WTC11 (cell line): ENCODE data around the gene RNF149. TPM values are rescaled to one million over a fixed set of nuclear protein-coding genes. Genes with fewer than 3 reads are reported as not detected.

Source experiments
- ATAC-seq: fragments of 200-7000 bp; cut with Tn5 transposase; 2 replicates; pipeline ENCODE4 v1.10.0; 2021; ENCODE audit warnings: mild to moderate bottlenecking, moderate library complexity
- CTCF ChIA-PET: fragments of 300-600 bp; sonication (Branson Sonifier 250); formaldehyde crosslinking; loops from one replicate; lab custom pipeline; 2021; ENCODE audit warnings: antibody characterized with exemption; lab: Charles Lee
- POLR2A ChIA-PET: fragments of 350-600 bp; sonication (Branson Sonifier 250); formaldehyde crosslinking; loops from one replicate; lab custom pipeline; 2021; ENCODE audit warnings: antibody characterized with exemption; lab: Charles Lee
- DNase-seq: peaks from one replicate; pipeline ENCODE4 v3.0.0; 2021; ENCODE audit warnings: low spot score
- H3K27ac Mint-ChIP-seq: 2 replicates; pipeline ENCODE4 v1.8.0; 2021; ENCODE audit warnings: mixed read lengths
- H3K27me3 Mint-ChIP-seq: 2 replicates; pipeline ENCODE4 v1.8.0; 2021; ENCODE audit warnings: low read depth, mild to moderate bottlenecking, moderate library complexity, mixed read lengths
- H3K36me3 Mint-ChIP-seq: 2 replicates; pipeline ENCODE4 v1.8.0; 2021; ENCODE audit warnings: mixed read lengths
- H3K4me1 Mint-ChIP-seq: 2 replicates; pipeline ENCODE4 v1.8.0; 2022; ENCODE audit warnings: mixed read lengths
- H3K4me3 Mint-ChIP-seq: 2 replicates; pipeline ENCODE4 v1.8.0; 2021; ENCODE audit warnings: mild to moderate bottlenecking, moderate library complexity, mixed read lengths
- H3K9me3 Mint-ChIP-seq: 2 replicates; pipeline ENCODE4 v1.8.0; 2021; ENCODE audit warnings: mixed read lengths
- E2F1 ChIP-seq: sonication (generic); formaldehyde crosslinking; IDR thresholded peaks from 2 replicates; pipeline ENCODE4 v1.8.0; 2022; ENCODE audit warnings: mild to moderate bottlenecking, missing genetic modification reagents
- ESRRA ChIP-seq: sonication (generic); formaldehyde crosslinking; IDR thresholded peaks from 2 replicates; pipeline ENCODE4 v1.8.1; 2022; ENCODE audit warnings: mild to moderate bottlenecking, missing genetic modification reagents, borderline replicate concordance
- GABPB1 ChIP-seq: sonication (generic); formaldehyde crosslinking; IDR thresholded peaks from 2 replicates; pipeline ENCODE4 v1.8.1; 2023; ENCODE audit warnings: mild to moderate bottlenecking, missing genetic modification reagents
- MYBL2 ChIP-seq: sonication (generic); formaldehyde crosslinking; IDR thresholded peaks from 2 replicates; pipeline ENCODE4 v1.8.1; 2023; ENCODE audit warnings: mild to moderate bottlenecking, moderate library complexity, missing genetic modification reagents
- NR1H2 ChIP-seq: sonication (generic); formaldehyde crosslinking; IDR thresholded peaks from 2 replicates; pipeline ENCODE4 v1.9.0; 2021; ENCODE audit warnings: mild to moderate bottlenecking, moderate library complexity, missing genetic modification reagents
- RORB ChIP-seq: fragments of 250-450 bp; sonication (Bioruptor Pico); IDR thresholded peaks from 2 replicates; pipeline ENCODE4 v1.9.0; 2021; ENCODE audit warnings: mild to moderate bottlenecking
- SP1 ChIP-seq: sonication (generic); formaldehyde crosslinking; conservative IDR thresholded peaks from 2 replicates; pipeline ENCODE4 v1.8.1; 2022; ENCODE audit warnings: missing genetic modification reagents
- TP53 ChIP-seq: sonication (generic); formaldehyde crosslinking; IDR thresholded peaks from 2 replicates; pipeline ENCODE4 v1.8.1; 2023; ENCODE audit warnings: mild to moderate bottlenecking, missing genetic modification reagents
- USF2 ChIP-seq: sonication (generic); formaldehyde crosslinking; IDR thresholded peaks from 2 replicates; pipeline ENCODE4 v1.8.1; 2023; ENCODE audit warnings: mild to moderate bottlenecking, missing genetic modification reagents, moderate library complexity
- ZNF317 ChIP-seq: sonication (generic); formaldehyde crosslinking; IDR thresholded peaks from 2 replicates; pipeline ENCODE4 v1.8.1; 2023; ENCODE audit warnings: low read depth, mild to moderate bottlenecking, moderate library complexity, missing genetic modification reagents, borderline replicate concordance
- total RNA-seq: library from RNA; stranded (reverse); gene quantifications from 3 replicates; pipeline ENCODE4 v1.2.3, GENCODE V29; 2021
- TF ChIP-seq, protein P1 (sequence below): fragments of 250-450 bp; sonication (Bioruptor Pico); IDR thresholded peaks from 2 replicates; pipeline ENCODE4 v1.9.0; 2021; ENCODE audit warnings: mild to moderate bottlenecking, borderline replicate concordance
- TF ChIP-seq, protein P2 (sequence below): sonication (generic); formaldehyde crosslinking; IDR thresholded peaks from 2 replicates; pipeline ENCODE4 v1.8.1; 2022; ENCODE audit warnings: low read depth, missing genetic modification reagents, borderline replicate concordance
- TF ChIP-seq, protein P3 (sequence below): fragments of 250-450 bp; sonication (Bioruptor Pico); conservative IDR thresholded peaks from 2 replicates; pipeline ENCODE4 v1.9.0; 2021; ENCODE audit warnings: mild to moderate bottlenecking

RNF149 gene
- total RNA-seq, 1 experiment from 2014 or later, result 25.6 TPM

DNA sequence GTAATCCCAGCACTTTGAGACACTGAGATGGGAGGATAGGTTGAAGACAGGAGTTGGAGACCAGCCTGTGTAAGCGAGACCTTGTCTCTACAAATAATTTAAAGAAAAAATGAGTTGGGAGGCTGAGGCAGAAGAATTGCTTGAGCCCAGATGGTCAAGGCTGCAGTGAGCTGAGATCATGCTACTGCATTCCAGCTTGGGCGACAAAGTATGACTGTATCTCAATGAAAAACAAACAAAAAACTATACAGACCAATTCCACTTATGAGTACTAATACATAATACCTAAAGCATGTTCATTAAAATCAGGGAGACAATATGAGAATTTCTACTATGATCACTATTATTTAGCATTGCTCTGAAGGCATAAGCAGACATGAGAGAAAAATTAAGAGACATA lies 12.6 kb downstream of the RNF149 start:
- H3K9me3 Mint-ChIP-seq, result no peaks in the 10 kb centered on the region
- no peak overlapping the region for H3K27ac Mint-ChIP-seq
- CTCF ChIA-PET, result no interaction called here
- peaks cover 12% of the 10 kb centered on the region for H3K4me1 Mint-ChIP-seq
- POLR2A ChIA-PET, result no interaction called here
- no peak overlapping the region for H3K4me3 Mint-ChIP-seq
- no peak for ATAC-seq
- TF ChIP-seq TP53 (CRISPR knock-in tag), result no peak
- no peak for TF ChIP-seq NR1H2 (CRISPR knock-in tag)
- no peak for TF ChIP-seq GABPB1 (CRISPR knock-in tag)
- TF ChIP-seq, protein P1, sequence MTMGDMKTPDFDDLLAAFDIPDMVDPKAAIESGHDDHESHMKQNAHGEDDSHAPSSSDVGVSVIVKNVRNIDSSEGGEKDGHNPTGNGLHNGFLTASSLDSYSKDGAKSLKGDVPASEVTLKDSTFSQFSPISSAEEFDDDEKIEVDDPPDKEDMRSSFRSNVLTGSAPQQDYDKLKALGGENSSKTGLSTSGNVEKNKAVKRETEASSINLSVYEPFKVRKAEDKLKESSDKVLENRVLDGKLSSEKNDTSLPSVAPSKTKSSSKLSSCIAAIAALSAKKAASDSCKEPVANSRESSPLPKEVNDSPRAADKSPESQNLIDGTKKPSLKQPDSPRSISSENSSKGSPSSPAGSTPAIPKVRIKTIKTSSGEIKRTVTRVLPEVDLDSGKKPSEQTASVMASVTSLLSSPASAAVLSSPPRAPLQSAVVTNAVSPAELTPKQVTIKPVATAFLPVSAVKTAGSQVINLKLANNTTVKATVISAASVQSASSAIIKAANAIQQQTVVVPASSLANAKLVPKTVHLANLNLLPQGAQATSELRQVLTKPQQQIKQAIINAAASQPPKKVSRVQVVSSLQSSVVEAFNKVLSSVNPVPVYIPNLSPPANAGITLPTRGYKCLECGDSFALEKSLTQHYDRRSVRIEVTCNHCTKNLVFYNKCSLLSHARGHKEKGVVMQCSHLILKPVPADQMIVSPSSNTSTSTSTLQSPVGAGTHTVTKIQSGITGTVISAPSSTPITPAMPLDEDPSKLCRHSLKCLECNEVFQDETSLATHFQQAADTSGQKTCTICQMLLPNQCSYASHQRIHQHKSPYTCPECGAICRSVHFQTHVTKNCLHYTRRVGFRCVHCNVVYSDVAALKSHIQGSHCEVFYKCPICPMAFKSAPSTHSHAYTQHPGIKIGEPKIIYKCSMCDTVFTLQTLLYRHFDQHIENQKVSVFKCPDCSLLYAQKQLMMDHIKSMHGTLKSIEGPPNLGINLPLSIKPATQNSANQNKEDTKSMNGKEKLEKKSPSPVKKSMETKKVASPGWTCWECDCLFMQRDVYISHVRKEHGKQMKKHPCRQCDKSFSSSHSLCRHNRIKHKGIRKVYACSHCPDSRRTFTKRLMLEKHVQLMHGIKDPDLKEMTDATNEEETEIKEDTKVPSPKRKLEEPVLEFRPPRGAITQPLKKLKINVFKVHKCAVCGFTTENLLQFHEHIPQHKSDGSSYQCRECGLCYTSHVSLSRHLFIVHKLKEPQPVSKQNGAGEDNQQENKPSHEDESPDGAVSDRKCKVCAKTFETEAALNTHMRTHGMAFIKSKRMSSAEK (CRISPR knock-in tag), result no peak
- TF ChIP-seq ESRRA, result no peak
- TF ChIP-seq, all 79 proteins: peak for 0
- Mint-ChIP-seq H3K36me3 (peaks cover 22% of the 10 kb centered on the region), H3K27me3 (no peaks in the 10 kb centered on the region)
- no peak for DNase-seq

DNA sequence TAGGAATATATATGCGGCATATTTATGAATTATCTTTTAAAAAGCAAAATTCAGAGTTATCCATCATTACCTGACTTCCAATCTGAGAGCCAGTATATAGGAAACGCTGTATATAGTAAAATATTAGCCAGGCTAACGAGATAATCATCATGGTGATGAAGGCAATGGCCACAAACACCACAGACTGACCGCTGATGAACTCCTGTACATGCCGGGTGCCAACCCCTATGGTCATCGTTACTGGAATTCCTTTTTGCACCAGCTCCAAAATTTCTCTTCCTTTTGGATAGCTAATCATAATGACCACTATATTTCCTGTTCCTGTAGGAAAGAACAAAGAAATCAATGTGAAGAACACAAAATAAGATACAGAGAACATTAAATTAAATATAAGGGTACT lies 13.6 kb downstream of the RNF149 start:
- no peaks in the 10 kb centered on the region for H3K9me3 Mint-ChIP-seq
- ChIA-PET POLR2A (no interaction called here), CTCF (no interaction called here)
- H3K4me1 Mint-ChIP-seq, result peaks cover 6% of the 10 kb centered on the region
- H3K4me3 Mint-ChIP-seq, result no peak overlapping the region
- H3K36me3 Mint-ChIP-seq, result peaks cover 26% of the 10 kb centered on the region
- ATAC-seq (no peak), DNase-seq (no peak)
- H3K27me3 Mint-ChIP-seq, result no peaks in the 10 kb centered on the region
- H3K27ac Mint-ChIP-seq, result no peak overlapping the region
- TF ChIP-seq RORB (CRISPR knock-in tag), result no peak
- TF ChIP-seq ZNF317 (CRISPR knock-in tag), result no peak
- no peak for TF ChIP-seq MYBL2 (CRISPR knock-in tag)
- no peak for TF ChIP-seq USF2 (CRISPR knock-in tag)
- TF ChIP-seq, protein P2, sequence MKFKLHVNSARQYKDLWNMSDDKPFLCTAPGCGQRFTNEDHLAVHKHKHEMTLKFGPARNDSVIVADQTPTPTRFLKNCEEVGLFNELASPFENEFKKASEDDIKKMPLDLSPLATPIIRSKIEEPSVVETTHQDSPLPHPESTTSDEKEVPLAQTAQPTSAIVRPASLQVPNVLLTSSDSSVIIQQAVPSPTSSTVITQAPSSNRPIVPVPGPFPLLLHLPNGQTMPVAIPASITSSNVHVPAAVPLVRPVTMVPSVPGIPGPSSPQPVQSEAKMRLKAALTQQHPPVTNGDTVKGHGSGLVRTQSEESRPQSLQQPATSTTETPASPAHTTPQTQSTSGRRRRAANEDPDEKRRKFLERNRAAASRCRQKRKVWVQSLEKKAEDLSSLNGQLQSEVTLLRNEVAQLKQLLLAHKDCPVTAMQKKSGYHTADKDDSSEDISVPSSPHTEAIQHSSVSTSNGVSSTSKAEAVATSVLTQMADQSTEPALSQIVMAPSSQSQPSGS (CRISPR knock-in tag), result no peak
- TF ChIP-seq, protein P3, sequence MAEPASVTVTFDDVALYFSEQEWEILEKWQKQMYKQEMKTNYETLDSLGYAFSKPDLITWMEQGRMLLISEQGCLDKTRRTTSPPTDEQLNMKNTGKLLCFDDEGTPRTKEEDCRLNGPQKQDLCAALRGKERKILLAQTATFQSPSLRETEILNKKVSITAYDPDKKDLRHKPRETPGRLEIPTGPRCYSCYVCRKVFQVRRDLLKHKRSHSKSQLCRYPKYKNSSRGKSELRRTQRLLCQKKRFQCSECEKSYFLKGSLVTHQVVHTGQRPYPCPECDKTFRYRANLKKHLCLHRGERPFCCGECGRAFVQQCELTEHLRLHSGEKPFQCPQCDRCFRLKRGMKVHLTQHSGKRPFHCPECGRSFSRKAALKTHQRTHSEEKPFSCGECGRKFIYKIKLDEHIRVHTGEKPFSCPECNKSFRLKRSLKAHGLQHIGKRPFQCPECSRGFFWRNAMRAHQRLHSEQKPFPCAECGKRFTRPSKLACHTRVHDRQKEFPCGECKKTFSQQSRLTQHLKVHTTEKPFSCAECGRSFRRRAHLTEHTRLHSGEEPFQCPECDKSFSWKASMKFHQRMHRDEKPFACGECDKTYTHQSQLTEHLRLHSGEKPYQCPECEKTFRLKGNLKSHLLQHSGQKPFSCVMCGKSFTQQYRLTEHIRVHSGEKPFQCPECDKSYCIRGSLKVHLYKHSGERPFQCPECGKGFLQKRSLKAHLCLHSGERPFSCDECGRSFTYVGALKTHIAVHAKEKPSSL, result no peak
- no peak for TF ChIP-seq E2F1 (CRISPR knock-in tag)
- no peak for TF ChIP-seq SP1 (CRISPR knock-in tag)
